Measurements from ENCODE around the gene LRFN5.
"Not testable (repeated sequence)": the region's sequence is repeated elsewhere in the genome, so short reads cannot be mapped to it uniquely, and the experiment has no call there.

LRFN5 gene

DNA sequence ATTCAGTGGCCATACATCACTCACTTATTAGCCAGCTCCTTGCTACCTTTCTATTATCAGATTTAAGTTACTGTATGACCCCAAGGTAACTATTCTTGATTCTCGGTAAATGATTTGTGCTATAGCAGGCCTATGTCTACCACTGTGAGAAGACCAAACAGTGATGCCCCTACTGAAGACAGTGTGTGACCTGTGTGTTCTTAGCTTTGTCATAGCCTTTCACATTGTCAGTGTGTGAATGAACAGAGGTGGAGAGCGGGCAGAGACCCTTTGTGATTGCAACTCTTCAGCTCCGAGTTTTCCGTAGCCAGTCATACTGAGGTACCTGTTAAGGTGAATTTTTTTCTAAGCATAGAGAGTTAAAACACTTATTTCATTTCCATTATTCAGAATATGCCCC, 294.0 kb downstream of the LRFN5 start:
- DNase-seq: no peak

GRCh38 chr14:41901089-41901488, 294.4 kb downstream of the LRFN5 start:
- no peak for DNase-seq

DNA sequence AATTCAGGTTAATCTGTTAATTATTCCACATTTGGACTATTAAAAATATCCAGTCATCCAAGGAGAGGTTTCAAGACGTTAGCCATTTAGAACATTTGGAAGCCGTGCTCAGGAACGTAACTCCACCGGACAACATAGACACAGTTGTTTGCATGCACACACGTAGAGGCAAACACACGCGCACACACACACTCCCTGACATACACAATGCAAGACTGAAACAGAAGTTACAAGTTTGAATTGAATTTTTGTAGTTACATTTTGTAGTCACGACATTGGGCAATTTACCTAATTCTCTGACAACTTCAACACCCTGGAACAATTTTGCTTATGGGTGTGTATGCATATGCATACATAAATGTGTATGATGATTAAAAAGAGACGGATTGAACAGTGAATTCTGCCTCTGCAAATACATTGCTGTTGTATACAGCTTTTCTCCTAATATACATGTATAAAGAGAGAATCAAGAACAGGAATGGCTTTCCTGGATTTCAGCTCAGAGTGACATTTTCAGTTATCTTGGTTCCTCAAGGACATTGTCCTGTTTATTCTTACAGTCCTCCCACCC, 298.8 kb downstream of the LRFN5 start:
- DNase-seq: no peak

DNA sequence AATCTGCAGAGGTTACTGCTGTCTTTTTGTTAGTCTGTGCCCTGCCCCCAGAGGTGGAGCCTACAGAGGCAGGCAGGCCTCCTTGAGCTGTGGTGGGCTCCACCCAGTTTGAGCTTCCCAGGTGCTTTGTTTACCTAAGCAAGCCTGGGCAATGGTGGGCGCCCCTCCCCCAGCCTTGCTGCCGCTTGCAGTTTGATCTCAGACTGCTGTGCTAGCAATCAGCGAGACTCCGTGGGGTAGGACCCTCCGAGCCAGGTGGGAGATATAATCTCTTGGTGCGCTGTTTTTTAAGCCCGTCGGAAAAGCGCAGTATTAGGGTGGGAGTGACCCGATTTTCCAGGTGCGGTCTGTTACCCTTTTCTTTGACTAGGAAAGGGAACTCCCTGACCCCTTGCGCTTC, 304.5 kb downstream of the LRFN5 start:
- DNase-seq: not testable (repeated sequence)

GRCh38 chr14:41913398-41913797, 306.7 kb downstream of the LRFN5 start:
- DNase-seq: no peak

GRCh38 chr14:41915732-41916131, 309.1 kb downstream of the LRFN5 start:
- DNase-seq: no peak

DNA sequence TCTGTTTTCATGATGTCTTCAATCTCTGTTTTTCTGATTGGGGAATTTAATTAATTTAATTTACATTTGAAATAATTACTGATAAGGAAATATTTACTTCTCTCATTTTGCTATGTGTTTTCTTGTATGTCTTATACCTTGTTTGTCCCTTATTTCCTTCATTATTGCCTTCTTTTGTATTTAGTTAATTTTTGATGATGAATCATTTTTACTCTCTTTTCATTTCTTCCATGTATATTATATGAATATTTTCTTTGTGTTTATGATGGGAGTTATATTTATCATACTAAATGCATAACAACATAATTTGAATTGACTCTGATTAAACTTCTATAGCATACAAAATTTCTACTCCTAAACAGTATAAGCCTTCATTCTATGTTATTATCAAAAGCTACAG, 309.6 kb downstream of the LRFN5 start:
- no peak for DNase-seq

DNA sequence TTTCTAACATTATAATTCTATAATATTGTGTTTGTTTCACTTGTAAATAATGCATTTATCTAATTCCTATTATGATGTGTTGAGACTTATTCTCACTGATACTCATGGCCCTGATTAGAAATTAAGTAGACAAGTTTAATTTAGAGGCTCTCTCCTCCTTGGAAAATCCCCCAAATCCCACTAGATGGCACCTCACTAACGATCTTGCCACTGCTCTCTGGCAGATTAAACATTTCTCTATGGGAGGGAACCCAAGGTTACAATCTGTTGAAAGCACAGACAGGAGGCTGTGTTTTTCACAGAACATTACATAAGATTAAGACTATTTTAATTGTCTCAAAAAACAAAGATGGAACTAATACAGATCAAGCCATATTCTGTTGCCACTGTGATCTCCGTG, 318.7 kb downstream of the LRFN5 start:
- DNase-seq: no peak

- no peak for DNase-seq
Observed at GRCh38 chr14:41950428-41951151, 343.9 kb downstream of the LRFN5 start.
